HK-2 (cell line): ENCODE results near the gene FZD7.

Source experiments
- DNase-seq: peaks from one replicate; pipeline ENCODE4 v3.0.0-alpha.2; 2018; ENCODE audit not compliant: unreplicated experiment

The FZD7 gene

GRCh38 chr2:202014318-202014717 lies 19.3 kb upstream of the FZD7 start:
- no peak for DNase-seq

DNA sequence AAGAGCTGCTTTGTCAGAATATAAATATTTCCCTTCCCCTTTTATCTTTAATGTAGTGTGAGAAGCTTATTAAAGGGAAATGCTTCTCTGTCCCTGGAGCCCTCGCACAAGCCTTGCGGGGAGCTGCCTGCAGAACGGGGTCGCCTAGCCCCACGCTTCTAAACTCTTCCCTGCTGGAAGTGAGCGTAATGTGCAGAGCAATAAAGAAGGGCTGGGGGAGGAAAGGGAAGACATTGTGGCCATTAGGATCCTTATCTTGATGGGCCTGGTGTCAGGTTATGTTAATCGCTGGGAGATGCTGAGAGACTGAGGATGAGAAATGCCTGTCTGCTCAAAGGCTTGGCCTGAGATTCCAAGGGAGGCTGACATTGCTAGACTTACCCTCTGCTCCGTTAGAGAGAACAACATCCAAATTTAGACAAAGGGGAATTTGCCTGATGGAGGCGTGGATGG lies 18.9 kb upstream of the FZD7 start:
- DNase-seq = no peak

- DNase-seq = no peak
Measured at GRCh38 chr2:202015471-202015870, 18.2 kb upstream of the FZD7 start.

GRCh38 chr2:202016579-202017227 lies 17.0 kb upstream of the FZD7 start:
- no peak for DNase-seq

DNA sequence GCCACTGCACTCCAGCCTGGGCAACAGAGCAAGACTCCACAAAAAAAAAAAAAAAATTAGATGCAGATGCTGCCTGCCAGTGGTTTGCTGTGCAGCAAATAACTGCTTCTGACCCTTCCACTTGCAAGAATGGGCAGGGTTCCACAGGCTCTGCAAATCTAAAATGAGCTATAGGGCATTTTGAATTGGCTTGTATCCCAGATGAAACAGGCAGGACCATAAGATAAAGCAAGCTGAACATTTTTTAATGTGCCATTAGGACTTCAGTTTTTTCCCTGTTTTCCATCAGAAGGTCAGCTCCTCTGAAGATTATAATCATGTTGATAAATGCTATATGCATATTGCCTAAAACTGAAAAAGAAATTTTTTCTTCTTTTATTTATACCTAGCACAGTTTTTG lies 15.7 kb upstream of the FZD7 start:
- DNase-seq = no peak

DNA sequence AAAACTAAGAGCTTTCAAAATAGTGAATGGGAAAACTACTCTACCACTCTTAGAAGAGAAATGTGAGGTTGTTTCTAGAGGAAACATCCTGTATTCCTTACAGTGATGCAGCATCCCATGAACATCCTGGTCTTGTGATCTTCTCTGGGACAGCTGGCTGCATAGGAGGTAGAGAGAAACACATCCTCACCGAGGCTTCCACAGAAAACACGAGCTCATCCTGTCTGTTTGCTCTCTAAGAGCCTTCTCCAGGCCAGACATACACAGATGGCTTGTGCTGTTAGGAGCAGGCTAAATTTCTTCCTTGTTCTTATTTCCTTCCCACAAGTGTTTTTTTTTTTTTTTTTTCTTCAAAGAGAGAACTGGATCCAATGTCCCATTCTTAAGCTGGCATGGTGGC lies 14.7 kb upstream of the FZD7 start:
- no peak for DNase-seq

- DNase-seq = no peak
Measured at GRCh38 chr2:202019689-202020450, 13.8 kb upstream of the FZD7 start.

GRCh38 chr2:202022755-202023154 lies 10.9 kb upstream of the FZD7 start:
- DNase-seq = no peak

- DNase-seq = no peak
Measured at GRCh38 chr2:202023198-202023903, 10.3 kb upstream of the FZD7 start.

GRCh38 chr2:202023904-202024266 lies 9.8 kb upstream of the FZD7 start:
- no peak for DNase-seq

DNA sequence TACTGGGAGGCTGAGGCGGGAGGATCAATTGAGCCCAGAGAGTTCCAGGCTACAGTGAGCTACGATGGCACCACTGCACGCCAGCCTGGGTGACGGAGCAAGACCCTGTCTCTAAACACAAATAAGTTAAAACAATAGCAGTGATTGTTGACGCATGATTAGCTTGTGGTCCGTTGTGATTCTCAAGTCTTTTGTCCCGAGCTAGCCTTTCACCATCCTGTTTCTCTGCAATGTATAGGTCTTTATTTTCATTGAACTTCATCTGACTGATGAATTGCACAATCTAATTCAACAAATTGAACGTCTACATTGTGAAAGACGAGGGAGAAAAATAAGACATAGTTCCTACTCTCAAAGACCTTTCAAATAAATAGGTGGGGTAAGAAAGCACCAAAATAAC lies 8.8 kb upstream of the FZD7 start:
- no peak for DNase-seq

DNA sequence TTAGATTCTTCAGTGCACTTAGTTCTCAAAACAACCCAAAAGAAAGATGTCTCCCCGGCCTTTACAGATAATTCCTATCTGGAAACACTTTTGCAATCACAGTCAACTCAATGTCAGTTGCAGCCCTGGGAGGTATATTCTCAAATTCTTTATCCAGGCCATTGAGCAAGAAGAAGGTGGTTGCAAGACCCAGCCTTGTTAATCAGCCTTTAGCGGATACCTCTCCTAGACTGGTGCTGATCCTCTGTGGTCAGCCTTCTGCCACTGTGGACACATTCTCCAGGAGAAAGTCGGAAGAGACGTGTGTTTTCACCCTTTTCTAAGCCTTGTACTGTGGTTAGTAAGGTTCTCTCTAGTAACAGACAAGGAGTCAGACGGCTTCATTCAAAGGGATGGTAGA lies 7.8 kb upstream of the FZD7 start:
- no peak for DNase-seq

GRCh38 chr2:202026507-202026906 lies 7.1 kb upstream of the FZD7 start:
- no peak for DNase-seq

- DNase-seq = no peak
Measured at GRCh38 chr2:202030691-202031090, 3.0 kb upstream of the FZD7 start.

- DNase-seq = no peak
Measured at GRCh38 chr2:202031246-202031951, 2.3 kb upstream of the FZD7 start.

GRCh38 chr2:202032846-202033316 lies 774 bp upstream of the FZD7 start:
- DNase-seq = no peak

GRCh38 chr2:202034249-202035088 lies 814 bp downstream of the FZD7 start:
- DNase-seq = peak; percentile 48

- DNase-seq = no peak
Measured at GRCh38 chr2:202035089-202035940, 1.7 kb downstream of the FZD7 start.

DNA sequence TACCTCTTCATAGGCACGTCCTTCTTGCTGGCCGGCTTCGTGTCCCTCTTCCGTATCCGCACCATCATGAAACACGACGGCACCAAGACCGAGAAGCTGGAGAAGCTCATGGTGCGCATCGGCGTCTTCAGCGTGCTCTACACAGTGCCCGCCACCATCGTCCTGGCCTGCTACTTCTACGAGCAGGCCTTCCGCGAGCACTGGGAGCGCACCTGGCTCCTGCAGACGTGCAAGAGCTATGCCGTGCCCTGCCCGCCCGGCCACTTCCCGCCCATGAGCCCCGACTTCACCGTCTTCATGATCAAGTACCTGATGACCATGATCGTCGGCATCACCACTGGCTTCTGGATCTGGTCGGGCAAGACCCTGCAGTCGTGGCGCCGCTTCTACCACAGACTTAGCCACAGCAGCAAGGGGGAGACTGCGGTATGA lies 2.3 kb downstream of the FZD7 start:
- no peak for DNase-seq

- no peak for DNase-seq
Measured at GRCh38 chr2:202036601-202037037, 3.0 kb downstream of the FZD7 start.
